Measurements from ENCODE around the gene C1orf116. TPM values are rescaled to one million over a fixed set of nuclear protein-coding genes. Genes with fewer than 3 reads are reported as not detected.

Gene C1orf116
- total RNA-seq, 1 experiment from 2014 or later: 2.4 TPM

- TF ChIP-seq NR2C2 (CRISPR knock-in tag; IDR thresholded peaks at IDR 0.05) (no peak), EMX1 (CRISPR knock-in tag; IDR thresholded peaks at IDR 0.05) (no peak)
Measured at GRCh38 chr1:207007352-207008033, 25.1 kb downstream of the C1orf116 start (continued).

- Mint-ChIP-seq H3K27me3 (ENCODE audit: low read depth) (peaks cover 5% of the 10 kb centered on the region), H3K9me3 (peaks cover 3% of the 10 kb centered on the region; the same call in 1 of the 2 replicates)
- no peak for ATAC-seq
Measured at GRCh38 chr1:207006914-207007313, 25.6 kb downstream of the C1orf116 start.

GRCh38 chr1:207006083-207006482 is 26.5 kb downstream of the C1orf116 start:
- Mint-ChIP-seq H3K4me3 (no peak overlapping the region), H3K27me3 (ENCODE audit: low read depth) (peaks cover 2% of the 10 kb centered on the region; the same call in 1 of the 2 replicates), H3K36me3 (no peaks in the 10 kb centered on the region), H3K4me1 (peaks cover 18% of the 10 kb centered on the region), H3K27ac (no peak overlapping the region), H3K9me3 (peaks cover 3% of the 10 kb centered on the region; the same call in 1 of the 2 replicates)
- ATAC-seq (no peak), DNase-seq (ENCODE audit: low spot score) (no peak)
- TF ChIP-seq MYBL2 (CRISPR knock-in tag; IDR thresholded peaks at IDR 0.05) (no peak), ZBTB43 (CRISPR knock-in tag; IDR thresholded peaks at IDR 0.05) (no peak), ZNF232 (CRISPR knock-in tag; IDR thresholded peaks at IDR 0.05) (no peak), SMAD4 (CRISPR knock-in tag; IDR thresholded peaks at IDR 0.05) (no peak), SP1 (CRISPR knock-in tag; conservative IDR thresholded peaks at IDR 0.05) (no peak), HMGXB4 (CRISPR knock-in tag; IDR thresholded peaks at IDR 0.05) (no peak), IRF1 (CRISPR knock-in tag; IDR thresholded peaks at IDR 0.05) (no peak)
- CTCF ChIA-PET: interaction anchor here (1.0 to 2.2 kb wide), 4 partner anchors 19 to 71 kb away, joined by 3 to 7 read pairs (median 3); partner anchors contain the start of gene C1orf116
- POLR2A ChIA-PET: no interaction called here

More at GRCh38 chr1:207006914-207007313, 25.6 kb downstream of the C1orf116 start:
- Mint-ChIP-seq H3K4me3 (no peak overlapping the region), H3K36me3 (no peaks in the 10 kb centered on the region), H3K27ac (no peak overlapping the region), H3K4me1 (peaks cover 14% of the 10 kb centered on the region)
- ChIA-PET CTCF (interaction anchor here (1.2 to 2.2 kb wide), 3 partner anchors 18 to 72 kb away, joined by 3 to 7 read pairs (median 3); partner anchors contain the start of gene C1orf116), POLR2A (no interaction called here)
- no peak for DNase-seq (ENCODE audit: low spot score)
- TF ChIP-seq ATF2 (CRISPR knock-in tag; IDR thresholded peaks at IDR 0.05; ENCODE audit: borderline replicate concordance, low read depth): no peak
- TF ChIP-seq ZNF396 (CRISPR knock-in tag; IDR thresholded peaks at IDR 0.05; ENCODE audit: borderline replicate concordance): no peak
- TF ChIP-seq MAX (CRISPR knock-in tag; IDR thresholded peaks at IDR 0.05): no peak
- TF ChIP-seq SP1 (CRISPR knock-in tag; conservative IDR thresholded peaks at IDR 0.05): no peak
- no peak for TF ChIP-seq E2F5 (CRISPR knock-in tag; IDR thresholded peaks at IDR 0.05)
- no peak for TF ChIP-seq ESRRA (CRISPR knock-in tag; IDR thresholded peaks at IDR 0.05; ENCODE audit: borderline replicate concordance)
- no peak for TF ChIP-seq NFYB (CRISPR knock-in tag; conservative IDR thresholded peaks at IDR 0.05; ENCODE audit: low read depth)
